K562 (cell line): ENCODE results near the gene RPL7L1. TPM values are rescaled to one million over a fixed set of nuclear protein-coding genes. Genes with fewer than 3 reads are reported as not detected.

Experiments
- ARNT ChIP-seq, 2 experiments: fragments of 450-650 bp; IDR thresholded peaks; 2 replicates each; pipeline ENCODE4 v1.6.1; 2016; ENCODE audit warnings: mild to moderate bottlenecking in 1 of 2
- ATF1 ChIP-seq, 2 experiments: fragments of 450-650 bp in 1 of 2; IDR thresholded peaks; 2 replicates each; pipeline ENCODE4 v1.6.1; 2016; ENCODE audit warnings: missing compliant biosample characterization in 1 of 2, missing genetic modification characterization in 1 of 2
- ATF7 ChIP-seq: fragments of 450-650 bp; IDR thresholded peaks from 2 replicates; pipeline ENCODE4 v1.7.1; 2014; ENCODE audit warnings: mild to moderate bottlenecking, moderate library complexity
- CHD4 ChIP-seq: fragments of 200-600 bp; sonication (generic); IDR thresholded peaks from 3 replicates; pipeline ENCODE4 v1.6.1; 2012; ENCODE audit warnings: low read depth, mild to moderate bottlenecking, mixed read lengths, low read length, inconsistent platforms; ENCODE audit not compliant: insufficient read depth, insufficient replicate concordance, poor library complexity, severe bottlenecking
- CREM ChIP-seq: IDR thresholded peaks from 2 replicates; pipeline ENCODE4 v1.6.1; 2014; ENCODE audit warnings: antibody characterized with exemption, low read depth
- EGR1 ChIP-seq: fragments of 450-650 bp; conservative IDR thresholded peaks from 2 replicates; pipeline ENCODE4 v1.6.1; 2017; ENCODE audit warnings: mild to moderate bottlenecking
- FOXA1 ChIP-seq: fragments of 450-650 bp; IDR thresholded peaks from 2 replicates; pipeline ENCODE4 v1.6.1; 2016; ENCODE audit warnings: mild to moderate bottlenecking, borderline replicate concordance
- HDAC2 ChIP-seq: fragments of 450-650 bp; IDR thresholded peaks from 2 replicates; pipeline ENCODE4 v1.6.1; 2016; ENCODE audit warnings: mild to moderate bottlenecking
- HDAC8 ChIP-seq: fragments of 450-650 bp; IDR thresholded peaks from 2 replicates; pipeline ENCODE4 v1.6.1; 2016; ENCODE audit warnings: mild to moderate bottlenecking, missing genetic modification characterization, moderate library complexity, missing compliant biosample characterization
- HLTF ChIP-seq: fragments of 450-650 bp; IDR thresholded peaks from 2 replicates; pipeline ENCODE4 v1.6.1; 2016
- MTA2 ChIP-seq: fragments of 450-650 bp; IDR thresholded peaks from 2 replicates; pipeline ENCODE4 v1.6.1; 2016; ENCODE audit warnings: low read depth
- MYNN ChIP-seq, 2 experiments: sonication (generic); formaldehyde crosslinking in 1 of 2; IDR thresholded peaks; 2 replicates each; pipeline versions ENCODE4 v1.5.0 to v1.6.1; 2016 to 2020; ENCODE audit warnings: antibody characterized with exemption in 1 of 2, missing genetic modification reagents in 1 of 2
- NFE2 ChIP-seq: IDR thresholded peaks from 2 replicates; pipeline ENCODE4 v1.6.1; 2014; ENCODE audit warnings: antibody characterized with exemption, low read depth
- NRF1 ChIP-seq, 2 experiments: fragments of 450-650 bp; IDR thresholded peaks in 1 of 2; conservative IDR thresholded peaks in 1 of 2; 2 replicates each; pipeline ENCODE4 v1.6.1; 2014; ENCODE audit warnings: mild to moderate bottlenecking in 2 of 2
- PURB ChIP-seq: sonication (generic); formaldehyde crosslinking; IDR thresholded peaks from 2 replicates; pipeline ENCODE4 v1.9.0; 2021; ENCODE audit warnings: low read depth, mild to moderate bottlenecking, missing genetic modification reagents
- TCF3 ChIP-seq: sonication (generic); formaldehyde crosslinking; IDR thresholded peaks from 2 replicates; pipeline ENCODE4 v1.4.0; 2020; ENCODE audit warnings: mild to moderate bottlenecking, missing genetic modification reagents
- USF1 ChIP-seq: sonication (generic); formaldehyde crosslinking; IDR thresholded peaks from 2 replicates; pipeline ENCODE4 v1.9.0; 2022; ENCODE audit warnings: mild to moderate bottlenecking, missing genetic modification reagents
- ZEB2 ChIP-seq: fragments of 450-650 bp; IDR thresholded peaks from 2 replicates; pipeline ENCODE4 v1.6.1; 2016
- ZFX ChIP-seq: sonication (generic); formaldehyde crosslinking; IDR thresholded peaks from 2 replicates; pipeline ENCODE4 v1.8.0; 2022; ENCODE audit warnings: mild to moderate bottlenecking, missing genetic modification reagents, moderate library complexity
- ZNF507 ChIP-seq: conservative IDR thresholded peaks from 2 replicates; pipeline ENCODE4 v1.6.1; 2017; ENCODE audit warnings: missing genetic modification characterization, missing compliant biosample characterization
- ZNF609 ChIP-seq: sonication (generic); formaldehyde crosslinking; IDR thresholded peaks from 2 replicates; pipeline ENCODE4 v1.8.1; 2023; ENCODE audit warnings: missing genetic modification reagents, mild to moderate bottlenecking, borderline replicate concordance
- ZNF707 ChIP-seq: fragments of 250-450 bp; sonication (Bioruptor Pico); conservative IDR thresholded peaks from 2 replicates; pipeline ENCODE4 v1.8.0; 2022; ENCODE audit warnings: inconsistent platforms, mild to moderate bottlenecking, moderate library complexity
- ZNF717 ChIP-seq: fragments of 250-450 bp; sonication (Bioruptor Pico); IDR thresholded peaks from 2 replicates; pipeline ENCODE4 v1.5.0; 2021
- ZNF785 ChIP-seq: fragments of 250-450 bp; sonication (Bioruptor Pico); IDR thresholded peaks from 2 replicates; pipeline ENCODE4 v1.4.0; 2020; ENCODE audit warnings: mild to moderate bottlenecking
- ZNF830 ChIP-seq: fragments of 250-450 bp; sonication (Bioruptor Pico); IDR thresholded peaks from 2 replicates; pipeline ENCODE4 v1.5.0; 2021; ENCODE audit warnings: mild to moderate bottlenecking
- ZSCAN32 ChIP-seq: fragments of 450-650 bp; formaldehyde crosslinking; IDR thresholded peaks from 2 replicates; pipeline ENCODE4 v1.4.0; 2020; ENCODE audit warnings: mild to moderate bottlenecking, moderate library complexity
- polyA plus RNA-seq, 8 experiments: library from polyadenylated mRNA; depleted of rRNA in 4 of 8; stranded (reverse) in 5 of 8; unstranded in 3 of 8; fragments of >200 nt; fragmentation: Nextera tagmentation in 2 of 8; fragmentation: Illumina TruSeq in 1 of 8; extraction: Ambion mirVana in 2 of 8; extraction: Trizol in 1 of 8; gene quantifications; 2 replicates each; pipeline versions ENCODE4 v1.2.1 to v1.2.3, GENCODE V29; 2011 to 2014; ENCODE audit warnings: inconsistent platforms in 1 of 8, missing spikeins in 1 of 8
- total RNA-seq, 7 experiments: library from RNA; depleted of rRNA in 6 of 7; stranded (reverse); fragments of >200 nt in 6 of 7; fragmentation: Illumina TruSeq in 2 of 7; extraction: Trizol in 2 of 7; gene quantifications; 2 replicates each; pipeline versions ENCODE4 v1.2.1 to v1.2.3, GENCODE V29; 2011 to 2021; ENCODE audit warnings: low replicate concordance in 1 of 7

Gene RPL7L1
- total and polyA plus RNA-seq, 9 of the 15 experiments (the other 6 are each of a cell fraction or from before 2014, with no cell fraction given): 129 to 259 (median 164) TPM

GRCh38 chr6:42928986-42929820 is 49.8 kb downstream of the RPL7L1 start, which contains the start of gene CNPY3 (continued):
- TF ChIP-seq HDAC8 (tag) (0 out of 2 replicates have a peak, but pooled peaks have one; percentile 30), NFE2 (0 out of 2 replicates have a peak, but pooled peaks have one; percentile 1), NRF1 (conservative IDR thresholded peaks at IDR 0.05 in 1 of 2, IDR thresholded peaks at IDR 0.05 in 1 of 2) (peak; percentile 93 to 94), MTA2 (no peak), FOXA1 (no peak), HDAC2 (peak; percentile 87), ARNT (IDR thresholded peaks at IDR 0.05) (peak in 1 of 2 experiments; percentile 10; a peak in 1 of 4 replicates), EGR1 (peak; percentile 38), ZNF507 (tag) (no peak), CHD4 (no peak), ZSCAN32 (CRISPR knock-in tag) (0 out of 2 replicates have a peak, but pooled peaks have one; percentile 9), PURB (no peak), TCF3 (CRISPR knock-in tag) (no peak), CREM (peak; percentile 80), ATF7 (peak; percentile 87), ZFX (peak; percentile 93), ZNF609 (CRISPR knock-in tag) (0 out of 2 replicates have a peak, but pooled peaks have one; percentile 83), MYNN (IDR thresholded peaks at IDR 0.05) (peak; percentile 42), MYNN (CRISPR knock-in tag; IDR thresholded peaks at IDR 0.05) (no peak), ZNF707 (CRISPR knock-in tag) (no peak), ATF1 (CRISPR knock-in tag; IDR thresholded peaks at IDR 0.05) (no peak; the same call in 1 of the 2 replicates), ATF1 (tag; IDR thresholded peaks at IDR 0.05) (peak; percentile 93), ZNF785 (no peak), ZEB2 (0 out of 2 replicates have a peak, but pooled peaks have one; percentile 17), HLTF (0 out of 2 replicates have a peak, but pooled peaks have one; percentile 17), ZNF830 (CRISPR knock-in tag) (no peak), USF1 (CRISPR knock-in tag) (peak; percentile 96), ZNF717 (CRISPR knock-in tag) (no peak)
